HG03064 (cell line): ENCODE measurements around the gene NRM.
"Not testable (repeated sequence)": the region's sequence is repeated elsewhere in the genome, so short reads cannot be mapped to it uniquely, and the experiment has no call there.

Experiments
- ATAC-seq: cut with Tn5 transposase; IDR thresholded peaks from one replicate; pipeline ENCODE4 v1.9.1; 2021; ENCODE audit warnings: low read depth; ENCODE audit not compliant: unreplicated experiment

Gene NRM

GRCh38 chr6:30690403-30691207 is at the start of gene NRM:
TSS of gene NRM (minus strand) at chr6:30690984. CDS start at chr6:30690974, 10 bp downstream.
- ATAC-seq, result no peak

- no peak for ATAC-seq
Observed at GRCh38 chr6:30740540-30740870, 49.7 kb upstream of the NRM start.

DNA sequence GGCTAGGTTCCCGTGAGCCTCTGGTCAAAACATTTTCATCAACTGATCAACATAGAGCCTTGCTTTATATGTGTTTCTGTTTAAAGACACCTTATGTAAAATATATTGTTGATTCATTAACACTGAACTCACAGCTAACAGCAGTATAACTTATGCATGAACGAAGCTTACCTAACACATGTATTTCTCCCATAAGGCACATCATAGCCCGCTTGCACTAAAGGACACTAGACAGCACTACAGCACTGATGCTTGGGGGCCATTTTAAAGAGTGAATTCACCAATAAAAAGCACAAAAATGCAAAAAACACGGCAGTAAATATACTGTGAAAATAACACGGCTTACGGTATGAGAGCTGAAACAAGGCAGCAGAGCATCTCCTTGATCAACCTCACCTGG is 47.7 kb upstream of the NRM start:
- ATAC-seq, result no peak

GRCh38 chr6:30735668-30736314 is 45.0 kb upstream of the NRM start:
- ATAC-seq, result no peak

DNA sequence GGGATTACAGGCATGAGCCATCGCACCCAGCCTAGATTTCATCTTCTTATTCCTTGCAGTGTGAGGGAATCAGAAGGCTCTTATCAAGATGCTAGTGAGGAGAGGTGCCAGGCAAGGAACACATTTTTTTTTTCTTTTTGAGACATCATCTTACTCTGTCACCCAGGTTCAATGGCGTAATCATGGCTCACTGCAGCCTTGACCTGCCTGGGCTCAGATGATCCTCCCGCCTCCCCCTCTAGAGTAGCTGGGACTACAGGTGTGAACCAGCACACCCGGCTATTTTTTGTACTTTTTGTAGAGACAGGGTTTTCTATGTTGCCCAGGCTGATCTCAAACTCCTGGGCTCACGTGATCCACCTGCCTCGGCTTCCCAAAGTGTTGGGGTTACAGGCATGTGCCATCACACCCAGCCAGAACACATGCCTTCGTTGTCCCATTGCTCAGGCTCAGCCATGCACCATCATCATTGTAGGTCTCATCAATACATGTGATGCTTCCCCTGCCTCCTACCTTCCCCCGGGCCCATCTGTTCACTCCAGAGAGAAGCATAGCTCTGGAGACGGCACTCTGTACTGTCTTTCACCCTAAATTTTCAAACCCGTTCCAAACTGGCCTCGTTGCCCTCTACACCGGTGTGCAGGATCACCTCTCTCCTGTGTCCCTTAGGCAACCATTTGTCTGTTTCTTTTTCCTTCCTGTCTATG is 41.6 kb upstream of the NRM start:
- no peak for ATAC-seq

- ATAC-seq, result no peak
Observed at GRCh38 chr6:30730601-30731435, 40.0 kb upstream of the NRM start.

- no peak for ATAC-seq
Observed at GRCh38 chr6:30727920-30728553, 37.3 kb upstream of the NRM start.

DNA sequence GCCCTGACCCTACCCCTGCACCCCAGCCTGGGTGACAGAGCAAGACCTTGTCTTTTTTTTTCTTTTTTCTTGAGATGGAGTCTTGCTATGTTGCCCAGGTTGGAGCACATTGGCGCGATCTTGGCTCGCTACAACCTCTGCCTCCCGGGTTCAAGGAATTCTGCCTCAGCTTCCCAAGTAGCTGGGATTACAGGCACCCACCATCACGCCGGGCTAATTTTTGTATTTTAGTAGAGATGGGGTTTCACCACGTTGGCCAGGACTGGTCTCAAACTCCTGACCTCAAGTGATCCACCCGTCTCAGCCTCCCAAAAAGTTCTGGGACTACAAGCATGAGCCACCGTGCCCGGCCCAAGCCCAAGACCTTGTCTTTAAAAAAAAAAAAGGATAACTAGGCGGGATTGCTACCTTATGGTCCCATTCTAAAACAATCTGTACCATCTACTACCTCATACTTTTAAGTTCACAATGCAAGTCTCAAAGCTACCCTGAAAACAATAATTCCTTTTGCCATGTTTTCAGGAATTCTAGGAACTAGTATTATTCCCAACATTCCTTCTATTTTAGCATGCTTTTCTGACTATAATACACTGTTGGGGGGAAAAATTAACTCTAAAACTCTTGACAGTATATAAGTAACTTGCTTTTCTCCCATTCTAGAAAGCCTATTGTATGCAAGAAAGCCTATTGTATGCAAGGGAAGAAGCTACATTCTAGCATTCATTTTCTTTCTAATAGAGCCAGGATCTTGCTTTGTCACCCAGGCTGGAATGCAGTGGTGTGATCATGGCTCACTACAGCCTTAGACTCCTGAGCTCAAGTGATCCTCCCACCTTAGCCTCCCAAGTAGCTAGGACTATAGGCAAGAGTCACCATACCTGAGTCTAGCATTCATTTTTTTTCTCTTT is 36.0 kb upstream of the NRM start:
- ATAC-seq, result no peak

DNA sequence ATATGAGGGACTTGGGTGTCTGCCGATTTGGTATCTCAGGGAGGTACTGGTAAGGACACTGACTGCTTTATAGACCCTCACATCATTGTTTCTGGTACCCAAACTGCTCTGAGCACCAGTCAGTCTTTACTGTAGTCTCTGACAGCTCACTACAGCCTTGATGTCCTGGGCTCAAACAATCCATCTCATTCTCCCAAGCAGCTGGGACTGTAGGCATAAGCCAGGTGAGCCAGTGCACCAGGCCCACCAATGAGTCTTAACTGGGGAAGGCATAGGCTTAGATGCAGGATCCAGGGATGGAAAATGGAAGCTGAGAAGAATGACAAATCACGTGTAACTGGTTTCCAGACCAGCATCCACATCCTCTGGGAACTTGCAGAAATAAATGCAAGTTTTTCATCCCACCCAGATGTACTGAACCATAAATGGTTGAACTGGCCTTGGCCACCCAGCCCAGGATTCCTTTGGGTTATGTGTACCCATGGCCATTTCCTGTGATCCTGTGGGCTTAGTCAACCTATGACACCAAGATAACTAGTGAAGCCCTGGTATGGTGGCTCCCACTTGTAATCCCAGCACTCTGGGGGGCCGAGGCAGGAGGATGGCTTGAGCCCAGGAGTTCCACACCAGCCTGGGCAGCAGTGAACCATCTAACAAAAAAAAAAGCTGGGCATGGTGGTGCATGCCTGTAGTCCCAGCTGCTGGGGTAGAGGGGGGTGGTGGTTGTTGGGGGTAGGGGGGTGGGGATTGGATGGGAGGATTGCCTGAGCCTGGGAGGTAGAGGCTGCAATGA is 35.1 kb upstream of the NRM start:
- no peak for ATAC-seq

DNA sequence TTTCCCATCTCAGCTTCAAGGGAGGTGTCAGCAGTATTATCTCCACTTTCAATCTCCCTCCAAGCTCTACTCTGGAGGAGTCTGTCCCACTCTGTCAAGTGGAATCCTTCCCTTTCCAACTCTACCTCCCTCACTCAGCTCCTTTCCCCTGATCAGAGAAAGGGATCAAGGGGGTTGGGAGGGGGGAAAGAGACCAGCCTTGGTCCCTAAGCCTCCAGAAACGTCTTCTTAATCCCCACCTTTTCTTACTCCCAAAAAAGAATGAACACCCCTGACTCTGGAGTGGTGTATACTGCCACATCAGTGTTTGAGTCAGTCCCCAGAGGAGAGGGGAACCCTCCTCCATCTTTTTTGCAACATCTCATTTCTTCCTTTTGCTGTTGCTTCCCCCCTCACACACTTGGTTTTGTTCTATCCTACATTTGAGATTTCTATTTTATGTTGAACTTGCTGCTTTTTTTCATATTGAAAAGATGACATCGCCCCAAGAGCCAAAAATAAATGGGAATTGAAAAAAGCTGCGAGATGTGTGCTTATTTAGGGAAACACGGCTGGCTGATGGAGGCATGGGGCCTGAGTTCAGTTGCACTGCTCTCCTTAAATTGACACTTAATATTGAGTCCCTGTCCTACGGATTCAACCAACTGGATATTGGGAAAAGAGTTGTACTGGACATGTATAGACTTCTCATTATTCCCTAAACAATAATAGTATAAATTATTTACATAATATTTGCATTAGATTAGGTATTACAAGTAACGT is 34.3 kb upstream of the NRM start:
- ATAC-seq, result no peak

DNA sequence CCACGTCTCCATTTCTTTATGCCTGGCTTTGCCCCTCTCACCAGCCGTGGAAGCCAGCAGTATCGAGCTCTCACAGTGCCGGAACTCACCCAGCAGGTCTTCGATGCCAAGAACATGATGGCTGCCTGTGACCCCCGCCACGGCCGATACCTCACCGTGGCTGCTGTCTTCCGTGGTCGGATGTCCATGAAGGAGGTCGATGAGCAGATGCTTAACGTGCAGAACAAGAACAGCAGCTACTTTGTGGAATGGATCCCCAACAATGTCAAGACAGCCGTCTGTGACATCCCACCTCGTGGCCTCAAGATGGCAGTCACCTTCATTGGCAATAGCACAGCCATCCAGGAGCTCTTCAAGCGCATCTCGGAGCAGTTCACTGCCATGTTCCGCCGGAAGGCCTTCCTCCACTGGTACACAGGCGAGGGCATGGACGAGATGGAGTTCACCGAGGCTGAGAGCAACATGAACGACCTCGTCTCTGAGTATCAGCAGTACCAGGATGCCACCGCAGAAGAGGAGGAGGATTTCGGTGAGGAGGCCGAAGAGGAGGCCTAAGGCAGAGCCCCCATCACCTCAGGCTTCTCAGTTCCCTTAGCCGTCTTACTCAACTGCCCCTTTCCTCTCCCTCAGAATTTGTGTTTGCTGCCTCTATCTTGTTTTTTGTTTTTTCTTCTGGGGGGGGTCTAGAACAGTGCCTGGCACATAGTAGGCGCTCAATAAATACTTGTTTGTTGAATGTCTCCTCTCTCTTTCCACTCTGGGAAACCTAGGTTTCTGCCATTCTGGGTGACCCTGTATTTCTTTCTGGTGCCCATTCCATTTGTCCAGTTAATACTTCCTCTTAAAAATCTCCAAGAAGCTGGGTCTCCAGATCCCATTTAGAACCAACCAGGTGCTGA is 33.3 kb upstream of the NRM start:
- not testable (repeated sequence) for ATAC-seq

- not testable (repeated sequence) for ATAC-seq
Observed at GRCh38 chr6:30723159-30723842, 32.5 kb upstream of the NRM start.

- no peak for ATAC-seq
Observed at GRCh38 chr6:30722280-30723112, 31.7 kb upstream of the NRM start.

DNA sequence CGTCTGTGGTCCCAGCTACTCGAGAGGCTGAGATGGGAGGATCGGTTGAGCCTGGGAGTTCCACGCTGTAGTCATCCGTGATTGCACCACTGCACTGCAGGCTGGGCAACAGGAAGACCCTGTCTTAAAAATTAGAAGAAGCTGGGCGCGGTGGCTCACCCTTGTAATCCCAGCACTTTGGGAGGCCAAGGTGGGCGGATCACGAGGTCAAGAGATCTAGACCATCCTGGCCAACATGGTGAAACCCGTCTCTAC is 31.2 kb upstream of the NRM start:
- ATAC-seq, result not testable (repeated sequence)

DNA sequence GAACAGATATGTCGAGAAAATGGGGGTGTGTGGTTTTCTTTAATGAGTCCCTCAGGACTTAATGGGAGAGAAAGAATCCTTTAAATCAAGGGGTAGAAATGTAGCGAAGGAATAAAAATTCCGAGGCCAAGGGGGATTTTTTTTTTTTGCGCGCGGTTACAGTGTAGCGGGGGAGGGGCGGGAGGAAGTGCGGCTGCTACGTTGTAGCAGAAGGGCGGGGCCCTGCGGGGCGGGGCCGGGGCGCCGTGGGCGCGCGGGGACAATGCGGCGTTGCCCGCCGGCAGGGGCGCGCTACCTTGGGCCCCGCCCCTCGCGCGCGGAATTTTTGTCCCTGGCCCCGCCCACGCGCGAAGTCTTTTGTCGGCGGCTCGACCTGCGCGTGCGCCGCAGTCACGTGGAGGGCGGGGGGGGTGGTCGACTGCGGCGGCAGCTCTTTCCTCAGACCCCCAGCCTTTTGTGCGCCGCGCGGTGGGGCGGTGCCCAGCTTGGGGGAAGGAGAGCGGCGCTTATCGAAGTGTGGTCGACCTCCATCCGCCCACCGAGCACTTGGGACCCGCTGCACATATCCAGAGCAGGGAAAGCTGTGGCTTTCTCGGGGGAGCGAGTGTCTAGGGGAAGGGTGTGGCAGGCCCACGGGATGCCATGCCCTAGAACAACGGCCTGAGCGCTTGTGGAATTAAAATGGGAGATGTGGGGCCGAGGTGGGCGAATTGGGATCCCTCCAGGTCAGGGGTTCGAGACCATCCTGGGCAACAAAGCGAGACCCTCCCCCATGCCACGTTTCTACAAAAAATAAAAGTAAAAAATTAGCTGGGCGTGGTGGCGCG is 30.6 kb upstream of the NRM start:
- no peak for ATAC-seq
